Adrenal gland (tissue), 12 donors: Measurements from ENCODE around the gene CHKA. TPM values are rescaled to one million over a fixed set of nuclear protein-coding genes. Genes with fewer than 3 reads are reported as not detected.

ENCODE experiments used
- DNase-seq, 7 donors: peaks; one replicate each; pipeline ENCODE4 v3.0.0-alpha.2; 2019 to 2020
- H3K27ac ChIP-seq, 5 donors: fragments of 200-600 bp; sonication (generic) in 4 of 5; 1 replicate in 3 of 5; 2 replicates in 2 of 5; pipeline versions ENCODE4 v1.5.1 to v1.8.0; 2016 to 2020; ENCODE audit warnings: mild to moderate bottlenecking in 1 of 5
- H3K27me3 ChIP-seq: fragments of 200-600 bp; 2 replicates; pipeline ENCODE4 v1.8.0; 2021
- H3K36me3 ChIP-seq, 2 donors: fragments of 200-600 bp; replicated peaks in 1 of 2; 1 replicate in 1 of 2; 2 replicates in 1 of 2; pipeline versions ENCODE4 v1.5.1 to v1.8.0; 2018 to 2022
- H3K4me1 ChIP-seq, 2 donors: fragments of 200-600 bp; replicated peaks in 1 of 2; 1 replicate in 1 of 2; 2 replicates in 1 of 2; pipeline versions ENCODE4 v1.5.1 to v1.8.0; 2018 to 2021
- H3K4me3 ChIP-seq, 4 donors: fragments of 200-600 bp; sonication (generic) in 3 of 4; one replicate each; pipeline ENCODE4 v1.5.1; 2016 to 2018
- H3K9me3 ChIP-seq, 3 donors: fragments of 200-600 bp; sonication (generic) in 1 of 3; replicated peaks in 1 of 3; 1 replicate in 2 of 3; 2 replicates in 1 of 3; pipeline versions ENCODE4 v1.5.1 to v1.8.0; 2016 to 2021
- POLR2A ChIP-seq, 2 donors: fragments of 450-650 bp; IDR thresholded peaks; one replicate each; pipeline ENCODE4 v1.6.1; 2017; ENCODE audit warnings: antibody characterized with exemption in 2 of 2, mild to moderate bottlenecking in 2 of 2, moderate library complexity in 1 of 2
- WGBS, 4 donors: extraction: QIAGEN DNeasy Blood & Tissue Kit in 2 of 4; methylation state at CpG; one replicate each; pipeline versions ENCODE4 v1.1.5 to v1.1.7; 2013 to 2017; 5-methylcytosine and 5-hydroxymethylcytosine counted together
- intact Hi-C, 2 donors: fragments of 100-400 bp; cut with DNase I; formaldehyde crosslinking; loops; one replicate each; pipeline versions ENCODE4 v1.14.1 to v1.15.0; 2022 to 2023
- polyA plus RNA-seq, 3 donors: library from polyadenylated mRNA; stranded (reverse); fragments of 200-250 nt in 2 of 3; fragments of 350-450 nt in 1 of 3; fragmentation: Illumina TruSeq in 1 of 3; extraction: RNeasy Lipid Tissue Mini Kit (QIAGEN cat#74804) in 1 of 3; gene quantifications; one replicate each; pipeline ENCODE4 v1.2.3, GENCODE V29; 2013 to 2014
- total RNA-seq, 9 donors: library from RNA; depleted of rRNA in 4 of 9; stranded (reverse); fragments of >200 nt in 4 of 9; fragments of 120-200 nt in 1 of 9; fragmentation: NEBNext Ultra II Directional in 1 of 9; extraction: Animal tissue kit (Norgen Biotek cat#: 25700) in 1 of 9; gene quantifications; one replicate each; pipeline versions ENCODE4 v1.1.0 to v1.2.4, GENCODE V29; 2013 to 2023
- TF ChIP-seq, protein P1 (sequence below), 6 experiments: fragments of 450-650 bp in 4 of 6; fragments of 200-600 bp in 2 of 6; sonication (generic) in 1 of 6; IDR thresholded peaks; 1 replicate in 5 of 6; 2 replicates in 1 of 6; pipeline versions ENCODE4 v1.5.1 to v1.8.0; 2016 to 2021; ENCODE audit warnings: antibody characterized with exemption in 6 of 6, mild to moderate bottlenecking in 2 of 6, moderate library complexity in 1 of 6
- donor health status: healthy with polysubstance abuse.
- donor health status: Bipolar disorder and iron deficiency.
- donor health status: DM: yes; HTN: yes; CAD: no.
- donor health status: DM: no; HTN: no; CAD: no.
- donor health status: DM: no; HTN: no; CAD: no.
- donor health status: DM: yes; HTN: yes; CAD: no.

Gene CHKA
- total and polyA plus RNA-seq, 12 donors, result 26.6 to 105 (median 54.6) TPM

GRCh38 chr11:68007498-68008380 lies 113.4 kb downstream of the CHKA start:
- peak overlapping the region in 2 of 5 donors; percentile 92 to 99 for H3K27ac ChIP-seq
- peaks cover 36 to 48% of the 10 kb centered on the region in 2 donors for H3K4me1 ChIP-seq
- DNase-seq, result no peak
- no peaks in the 10 kb centered on the region for H3K36me3 ChIP-seq
- H3K4me3 ChIP-seq, result no peak overlapping the region
- 78 to 91% (median 84%) methylated on average over 8 to 16 of the region's 16 CpGs for WGBS, 4 donors
- intact Hi-C loops, result no loop called here
- H3K27me3 ChIP-seq, result no peaks in the 10 kb centered on the region
- no peaks in the 10 kb centered on the region for H3K9me3 ChIP-seq
- no peak for TF ChIP-seq POLR2A (IDR thresholded peaks at IDR 0.05)
- TF ChIP-seq, protein P1, sequence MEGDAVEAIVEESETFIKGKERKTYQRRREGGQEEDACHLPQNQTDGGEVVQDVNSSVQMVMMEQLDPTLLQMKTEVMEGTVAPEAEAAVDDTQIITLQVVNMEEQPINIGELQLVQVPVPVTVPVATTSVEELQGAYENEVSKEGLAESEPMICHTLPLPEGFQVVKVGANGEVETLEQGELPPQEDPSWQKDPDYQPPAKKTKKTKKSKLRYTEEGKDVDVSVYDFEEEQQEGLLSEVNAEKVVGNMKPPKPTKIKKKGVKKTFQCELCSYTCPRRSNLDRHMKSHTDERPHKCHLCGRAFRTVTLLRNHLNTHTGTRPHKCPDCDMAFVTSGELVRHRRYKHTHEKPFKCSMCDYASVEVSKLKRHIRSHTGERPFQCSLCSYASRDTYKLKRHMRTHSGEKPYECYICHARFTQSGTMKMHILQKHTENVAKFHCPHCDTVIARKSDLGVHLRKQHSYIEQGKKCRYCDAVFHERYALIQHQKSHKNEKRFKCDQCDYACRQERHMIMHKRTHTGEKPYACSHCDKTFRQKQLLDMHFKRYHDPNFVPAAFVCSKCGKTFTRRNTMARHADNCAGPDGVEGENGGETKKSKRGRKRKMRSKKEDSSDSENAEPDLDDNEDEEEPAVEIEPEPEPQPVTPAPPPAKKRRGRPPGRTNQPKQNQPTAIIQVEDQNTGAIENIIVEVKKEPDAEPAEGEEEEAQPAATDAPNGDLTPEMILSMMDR (IDR thresholded peaks at IDR 0.05), result no peak

DNA sequence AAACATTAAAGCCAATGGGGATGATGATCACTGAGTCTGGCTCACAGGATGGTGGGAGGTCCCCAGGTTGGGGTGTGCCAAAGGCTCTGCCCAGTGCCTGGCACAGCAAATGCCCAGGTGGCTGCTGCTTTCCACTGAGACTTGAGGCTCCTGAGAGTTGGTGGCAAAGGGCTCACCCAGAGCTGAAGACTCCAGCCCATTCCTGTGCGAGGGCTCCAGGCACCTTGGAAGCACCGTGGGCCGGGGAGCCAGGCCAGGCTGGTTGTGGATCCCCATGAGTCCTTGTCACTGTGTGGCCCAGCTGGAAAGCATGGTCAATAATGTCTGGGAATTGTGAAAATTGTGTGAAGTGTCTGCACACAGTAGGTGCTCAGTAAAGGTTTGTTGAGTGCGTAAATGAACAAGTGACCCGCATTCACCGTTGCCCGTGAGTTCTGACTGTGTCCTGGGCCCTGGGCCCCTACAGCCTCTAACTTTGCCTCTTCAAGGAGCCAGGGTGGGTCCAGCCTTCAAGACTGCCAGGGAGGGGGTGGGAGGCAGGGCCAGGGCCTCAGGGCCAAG lies 114.5 kb downstream of the CHKA start:
- DNase-seq, result no peak
- peaks cover 27 to 39% of the 10 kb centered on the region in 2 donors for H3K4me1 ChIP-seq

DNA sequence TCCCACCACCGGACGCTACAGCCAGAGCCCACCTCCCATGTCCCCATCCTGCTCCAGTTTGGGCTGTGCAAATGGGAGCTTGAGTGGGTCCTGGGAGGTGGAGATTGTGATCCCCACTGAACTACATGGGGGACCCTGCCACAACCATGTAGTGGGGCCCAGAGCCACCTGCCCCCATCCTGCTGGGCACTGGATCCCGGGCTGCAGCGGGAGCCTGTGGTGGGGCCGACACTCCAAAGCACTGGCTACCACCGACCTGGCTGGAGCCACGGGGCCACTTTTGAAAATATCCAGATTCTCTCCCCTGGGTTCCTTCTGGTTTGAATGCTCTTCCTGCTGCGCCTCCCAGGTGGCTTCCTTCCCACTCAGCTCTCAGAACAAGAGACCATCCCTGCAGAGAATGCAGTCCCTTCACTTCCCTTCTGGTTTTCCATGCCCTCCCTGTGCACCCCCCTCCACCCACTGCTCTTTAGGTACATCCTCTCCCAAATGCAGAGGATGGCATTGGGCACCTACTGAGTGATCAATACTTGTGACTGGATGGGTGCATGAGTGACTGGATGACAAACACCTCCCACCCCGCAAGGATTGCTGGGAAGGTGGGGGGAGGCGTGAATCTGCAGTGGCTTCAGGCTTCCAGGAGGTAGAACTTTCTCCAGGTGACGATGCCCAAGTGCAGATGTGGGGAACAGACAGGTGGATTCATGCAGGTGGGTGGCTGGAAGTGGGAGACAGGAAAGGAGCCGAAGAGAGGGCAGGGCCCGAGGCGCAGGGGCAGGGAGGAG lies 116.4 kb downstream of the CHKA start:
- H3K9me3 ChIP-seq, result no peaks in the 10 kb centered on the region
- peak in 1 of 7 donors; percentile 13 for DNase-seq
- no peak overlapping the region for H3K27ac ChIP-seq
- no peak overlapping the region for H3K4me3 ChIP-seq
- WGBS, 4 donors, result 71 to 89% (median 75%) methylated on average over 12 to 14 of the region's 14 CpGs
- intact Hi-C loops, result no loop called here
- no peaks in the 10 kb centered on the region for H3K36me3 ChIP-seq
- peaks cover 8 to 20% of the 10 kb centered on the region in 2 donors for H3K4me1 ChIP-seq
- H3K27me3 ChIP-seq, result no peaks in the 10 kb centered on the region
- TF ChIP-seq, protein P1 (IDR thresholded peaks at IDR 0.05), result no peak
- no peak for TF ChIP-seq POLR2A (IDR thresholded peaks at IDR 0.05)

More for the DNA sequence above, 114.5 kb downstream of the CHKA start:
- Histone ChIP-seq H3K9me3 (no peaks in the 10 kb centered on the region), H3K27ac (no peak overlapping the region), H3K36me3 (no peaks in the 10 kb centered on the region), H3K27me3 (no peaks in the 10 kb centered on the region), H3K4me3 (no peak overlapping the region)
- intact Hi-C loops, result no loop called here
- WGBS, 4 donors, result 84 to 96% (median 95%) methylated on average over 4 to 7 of the region's 7 CpGs
- no peak for TF ChIP-seq POLR2A (IDR thresholded peaks at IDR 0.05)
- TF ChIP-seq, protein P1 (IDR thresholded peaks at IDR 0.05), result no peak
